ENCODE measurements around the gene TCTN1.
A peak's percentile ranks its signal among the peaks of the same experiment; 100 is the strongest.

TCTN1 gene

GRCh38 chr12:110684312-110684836, 70.4 kb downstream of the TCTN1 start:
- DNase-seq: no peak

GRCh38 chr12:110686294-110686903, 72.5 kb downstream of the TCTN1 start:
- no peak for DNase-seq

GRCh38 chr12:110687396-110688169, 73.7 kb downstream of the TCTN1 start:
- no peak for DNase-seq

GRCh38 chr12:110688446-110689280, 74.7 kb downstream of the TCTN1 start, which contains the start of gene HVCN1:
Gene HVCN1, minus strand, starts transcription at chr12:110689115. Its CDS starts 5,870 bp downstream, at chr12:110683245.
- DNase-seq: no peak

- peak; percentile 36 for DNase-seq
Observed at GRCh38 chr12:110689281-110690126, 75.6 kb downstream of the TCTN1 start.

GRCh38 chr12:110690127-110690430, 76.2 kb downstream of the TCTN1 start:
- DNase-seq: no peak

- DNase-seq: no peak
Observed at GRCh38 chr12:110693731-110694130, 79.8 kb downstream of the TCTN1 start.

GRCh38 chr12:110694330-110694901, 80.5 kb downstream of the TCTN1 start:
- no peak for DNase-seq

- no peak for DNase-seq
Observed at GRCh38 chr12:110696283-110696682, 82.4 kb downstream of the TCTN1 start.

- DNase-seq: no peak
Observed at GRCh38 chr12:110697236-110697635, 83.3 kb downstream of the TCTN1 start.

- peak; percentile 85 for DNase-seq
Observed at GRCh38 chr12:110698171-110698902, 84.4 kb downstream of the TCTN1 start.

Data from stimulated activated CD4-positive, alpha-beta T cell treated with anti-CD3 and anti-CD28 coated beads, Interleukin-1b, Interleukin-23, amount 100 ng/mL, for 48 hours (primary cell).